Medulla oblongata (tissue), 1 donor: ENCODE measurements around the gene CNBD2.
A peak's percentile ranks its signal among the peaks of the same experiment; 100 is the strongest.
"Not testable (repeated sequence)": the region's sequence is repeated elsewhere in the genome, so short reads cannot be mapped to it uniquely, and the experiment has no call there.

Source experiments
- DNase-seq: peaks from one replicate; pipeline ENCODE4 v3.0.0-alpha.2; 2015; ENCODE audit errors: extremely low spot score

CNBD2 gene

GRCh38 chr20:35967979-35968640 is at the start of gene CNBD2:
CNBD2 (plus strand) TSS chr20:35968590; CDS start chr20:35968763, 173 bp downstream.
- no peak for DNase-seq

- DNase-seq, result no peak
Observed at GRCh38 chr20:35920523-35920922, 47.9 kb upstream of the CNBD2 start.

GRCh38 chr20:35929301-35929700 is 39.1 kb upstream of the CNBD2 start:
- no peak for DNase-seq

- no peak for DNase-seq
Observed at GRCh38 chr20:35934050-35934449, 34.3 kb upstream of the CNBD2 start.

GRCh38 chr20:35939264-35939663 is 29.1 kb upstream of the CNBD2 start:
- DNase-seq, result no peak

- no peak for DNase-seq
Observed at GRCh38 chr20:35941620-35942019, 26.8 kb upstream of the CNBD2 start.

- DNase-seq, result peak; percentile 21
Observed at GRCh38 chr20:35942243-35942642, 26.1 kb upstream of the CNBD2 start.

- DNase-seq, result no peak
Observed at GRCh38 chr20:35947489-35947888, 20.9 kb upstream of the CNBD2 start.

GRCh38 chr20:35947907-35948306 is 20.5 kb upstream of the CNBD2 start:
- no peak for DNase-seq

- DNase-seq, result no peak
Observed at GRCh38 chr20:35950093-35950492, 18.3 kb upstream of the CNBD2 start.

- DNase-seq, result not testable (repeated sequence)
Observed at GRCh38 chr20:35952080-35952479, 16.3 kb upstream of the CNBD2 start.

GRCh38 chr20:35952480-35953386 is 15.7 kb upstream of the CNBD2 start:
- DNase-seq, result peak; percentile 5

GRCh38 chr20:35953387-35954199 is 14.8 kb upstream of the CNBD2 start:
- peak; percentile 12 for DNase-seq

- peak; percentile 99 for DNase-seq
Observed at GRCh38 chr20:35954200-35954906, 14.0 kb upstream of the CNBD2 start, which contains the start of gene SCAND1. SCAND1 (minus strand) TSS chr20:35954502; CDS start chr20:35954284, 218 bp downstream.

GRCh38 chr20:35954907-35955251 is 13.5 kb upstream of the CNBD2 start:
- no peak for DNase-seq

- DNase-seq, result no peak
Observed at GRCh38 chr20:35956616-35957015, 11.8 kb upstream of the CNBD2 start.

- DNase-seq, result not testable (repeated sequence)
Observed at GRCh38 chr20:35959291-35959690, 9.1 kb upstream of the CNBD2 start.

GRCh38 chr20:35963878-35964277 is 4.5 kb upstream of the CNBD2 start:
- DNase-seq, result no peak

GRCh38 chr20:35968930-35969329 is 540 bp downstream of the CNBD2 start:
- no peak for DNase-seq

- no peak for DNase-seq
Observed at GRCh38 chr20:35971981-35972380, 3.6 kb downstream of the CNBD2 start.

GRCh38 chr20:35972462-35972861 is 4.1 kb downstream of the CNBD2 start:
- DNase-seq, result no peak
